ENCODE results near the gene CDH3.

CDH3 gene

GRCh38 chr16:68644715-68645493 lies at the start of gene CDH3:
TSS of gene CDH3 (plus strand) at chr16:68645310. CDS start at chr16:68645380, 70 bp downstream.
- DNase-seq = no peak
- Histone ChIP-seq H3K9me2 (replicated peaks; ENCODE audit: insufficient read depth, low read length) (no peaks in the 10 kb centered on the region), H3K4me1 (ENCODE audit: low read length) (no peaks in the 10 kb centered on the region), H3K9me3 (replicated peaks; ENCODE audit: insufficient read depth, low read length) (no peaks in the 10 kb centered on the region), H3F3A (ENCODE audit: insufficient read depth, low read length) (no peaks in the 10 kb centered on the region), H3K79me2 (ENCODE audit: low read length) (no peaks in the 10 kb centered on the region), H3K4me2 (ENCODE audit: low read depth, low read length) (no peak within 1 kb of the TSS), H2AFZ (ENCODE audit: low read length) (no peak within 1 kb of the TSS), H3K9ac (ENCODE audit: low read length) (no peak within 1 kb of the TSS), H3K36me3 (replicated peaks; ENCODE audit: insufficient read depth, low read length) (no peaks in the 10 kb centered on the region), H3K4me3 (ENCODE audit: low read length) (no peak within 1 kb of the TSS), H3K27me3 (replicated peaks; ENCODE audit: insufficient read depth, low read length) (peaks cover 13% of the 10 kb centered on the region), H3K27ac (ENCODE audit: low read length) (no peak within 1 kb of the TSS), H4K20me1 (ENCODE audit: insufficient read depth, low read length) (no peaks in the 10 kb centered on the region)
- TF ChIP-seq, protein P1, sequence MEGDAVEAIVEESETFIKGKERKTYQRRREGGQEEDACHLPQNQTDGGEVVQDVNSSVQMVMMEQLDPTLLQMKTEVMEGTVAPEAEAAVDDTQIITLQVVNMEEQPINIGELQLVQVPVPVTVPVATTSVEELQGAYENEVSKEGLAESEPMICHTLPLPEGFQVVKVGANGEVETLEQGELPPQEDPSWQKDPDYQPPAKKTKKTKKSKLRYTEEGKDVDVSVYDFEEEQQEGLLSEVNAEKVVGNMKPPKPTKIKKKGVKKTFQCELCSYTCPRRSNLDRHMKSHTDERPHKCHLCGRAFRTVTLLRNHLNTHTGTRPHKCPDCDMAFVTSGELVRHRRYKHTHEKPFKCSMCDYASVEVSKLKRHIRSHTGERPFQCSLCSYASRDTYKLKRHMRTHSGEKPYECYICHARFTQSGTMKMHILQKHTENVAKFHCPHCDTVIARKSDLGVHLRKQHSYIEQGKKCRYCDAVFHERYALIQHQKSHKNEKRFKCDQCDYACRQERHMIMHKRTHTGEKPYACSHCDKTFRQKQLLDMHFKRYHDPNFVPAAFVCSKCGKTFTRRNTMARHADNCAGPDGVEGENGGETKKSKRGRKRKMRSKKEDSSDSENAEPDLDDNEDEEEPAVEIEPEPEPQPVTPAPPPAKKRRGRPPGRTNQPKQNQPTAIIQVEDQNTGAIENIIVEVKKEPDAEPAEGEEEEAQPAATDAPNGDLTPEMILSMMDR (IDR thresholded peaks at IDR 0.05; ENCODE audit: low read length) = no peak
- TF ChIP-seq EZH2 (optimal IDR thresholded peaks at IDR 0.05; ENCODE audit: low read depth, low read length) (no peak), EZH2phosphoT487 (IDR thresholded peaks at IDR 0.05; ENCODE audit: low read length) (no peak)

DNA sequence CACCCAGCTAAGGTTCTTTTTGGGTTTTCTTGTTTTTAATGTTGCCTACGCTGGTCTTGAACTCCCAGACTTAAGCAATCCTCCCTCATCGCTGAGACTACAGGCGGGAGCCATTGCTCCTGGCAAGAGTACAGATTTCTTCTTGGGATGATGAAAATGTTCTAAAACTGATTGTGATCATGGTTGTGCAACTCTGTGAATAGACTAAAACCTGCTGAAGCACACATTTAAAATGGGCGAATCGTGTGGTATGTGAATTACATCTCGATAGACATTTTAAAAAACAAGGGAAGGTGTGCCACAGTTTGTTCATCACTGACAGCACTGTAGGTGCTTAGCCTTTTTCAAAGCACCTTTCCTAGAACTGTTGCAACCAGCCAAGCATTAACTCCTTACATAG lies 48.8 kb upstream of the CDH3 start:
- Histone ChIP-seq H3K27ac (ENCODE audit: low read length) (no peak overlapping the region), H3K4me2 (ENCODE audit: low read depth, low read length) (no peak overlapping the region), H3K9ac (ENCODE audit: low read length) (no peak overlapping the region), H4K20me1 (ENCODE audit: insufficient read depth, low read length) (no peaks in the 10 kb centered on the region), H2AFZ (ENCODE audit: low read length) (no peak overlapping the region), H3K27me3 (replicated peaks; ENCODE audit: insufficient read depth, low read length) (no peaks in the 10 kb centered on the region), H3K9me3 (replicated peaks; ENCODE audit: insufficient read depth, low read length) (no peaks in the 10 kb centered on the region), H3K9me2 (replicated peaks; ENCODE audit: insufficient read depth, low read length) (no peaks in the 10 kb centered on the region), H3K4me1 (ENCODE audit: low read length) (no peaks in the 10 kb centered on the region), H3K36me3 (replicated peaks; ENCODE audit: insufficient read depth, low read length) (no peaks in the 10 kb centered on the region), H3F3A (ENCODE audit: insufficient read depth, low read length) (no peaks in the 10 kb centered on the region), H3K79me2 (ENCODE audit: low read length) (no peaks in the 10 kb centered on the region), H3K4me3 (ENCODE audit: low read length) (no peak overlapping the region)
- TF ChIP-seq EZH2 (optimal IDR thresholded peaks at IDR 0.05; ENCODE audit: low read depth, low read length) (no peak), EZH2phosphoT487 (IDR thresholded peaks at IDR 0.05; ENCODE audit: low read length) (no peak)
- TF ChIP-seq, protein P1 (IDR thresholded peaks at IDR 0.05; ENCODE audit: low read length) = no peak
- no peak for DNase-seq

- H3K36me3 ChIP-seq (replicated peaks; ENCODE audit: insufficient read depth, low read length) = no peaks in the 10 kb centered on the region
- no peak overlapping the region for H2AFZ ChIP-seq (ENCODE audit: low read length)
- no peaks in the 10 kb centered on the region for H3K9me3 ChIP-seq (replicated peaks; ENCODE audit: insufficient read depth, low read length)
- no peaks in the 10 kb centered on the region for H3K79me2 ChIP-seq (ENCODE audit: low read length)
- H3K9me2 ChIP-seq (replicated peaks; ENCODE audit: insufficient read depth, low read length) = no peaks in the 10 kb centered on the region
- H3K9ac ChIP-seq (ENCODE audit: low read length) = no peak overlapping the region
- no peak overlapping the region for H3K4me3 ChIP-seq (ENCODE audit: low read length)
- TF ChIP-seq, protein P1 (IDR thresholded peaks at IDR 0.05; ENCODE audit: low read length) = no peak
- TF ChIP-seq EZH2phosphoT487 (IDR thresholded peaks at IDR 0.05; ENCODE audit: low read length) = no peak
- no peak for TF ChIP-seq EZH2 (optimal IDR thresholded peaks at IDR 0.05; ENCODE audit: low read depth, low read length)
- H3K4me1 ChIP-seq (ENCODE audit: low read length) = no peaks in the 10 kb centered on the region
- no peaks in the 10 kb centered on the region for H4K20me1 ChIP-seq (ENCODE audit: insufficient read depth, low read length)
- DNase-seq = no peak
- H3F3A ChIP-seq (ENCODE audit: insufficient read depth, low read length) = no peaks in the 10 kb centered on the region
- H3K4me2 ChIP-seq (ENCODE audit: low read depth, low read length) = no peak overlapping the region
- no peak overlapping the region for H3K27ac ChIP-seq (ENCODE audit: low read length)
- H3K27me3 ChIP-seq (replicated peaks; ENCODE audit: insufficient read depth, low read length) = no peaks in the 10 kb centered on the region
These were observed 45.5 kb upstream of the CDH3 start for GRCh38 chr16:68599586-68599985.

Data from MM.1S (cell line).